ENCODE measurements around the gene ADCY7. TPM values are rescaled to one million over a fixed set of nuclear protein-coding genes. Genes with fewer than 3 reads are reported as not detected.
"Not testable (repeated sequence)": the region's sequence is repeated elsewhere in the genome, so short reads cannot be mapped to it uniquely, and the experiment has no call there.

The ADCY7 gene
- total RNA-seq, 1 experiment from 2014 or later, result 5.9 TPM

DNA sequence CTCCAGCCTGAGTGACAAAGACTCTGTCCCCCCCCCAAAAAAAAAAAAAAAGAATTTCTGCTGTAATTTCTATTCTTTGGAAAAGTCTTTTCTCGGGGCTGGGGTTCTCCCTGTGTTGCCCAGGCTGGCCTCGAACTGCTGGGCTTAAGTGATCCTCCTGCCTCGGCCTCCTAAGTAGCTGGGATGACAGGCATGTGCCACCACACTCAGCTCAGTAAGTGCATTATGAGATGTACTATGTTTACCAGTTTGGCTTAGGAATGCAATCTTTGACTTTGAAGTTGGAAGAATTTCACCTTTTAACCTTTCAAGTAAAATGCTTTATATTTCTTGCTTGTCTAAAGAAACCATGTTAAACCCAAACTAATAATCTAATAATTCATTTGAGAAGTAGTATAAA, 28.0 kb upstream of the ADCY7 start:
- Mint-ChIP-seq H3K27ac (no peak overlapping the region), H3K4me1 (peaks cover 7% of the 10 kb centered on the region), H3K4me3 (no peak overlapping the region), H3K9me3 (peaks cover 4% of the 10 kb centered on the region), H3K27me3 (ENCODE audit: low read depth) (peaks cover 4% of the 10 kb centered on the region), H3K36me3 (no peaks in the 10 kb centered on the region)
- TF ChIP-seq, protein P1, sequence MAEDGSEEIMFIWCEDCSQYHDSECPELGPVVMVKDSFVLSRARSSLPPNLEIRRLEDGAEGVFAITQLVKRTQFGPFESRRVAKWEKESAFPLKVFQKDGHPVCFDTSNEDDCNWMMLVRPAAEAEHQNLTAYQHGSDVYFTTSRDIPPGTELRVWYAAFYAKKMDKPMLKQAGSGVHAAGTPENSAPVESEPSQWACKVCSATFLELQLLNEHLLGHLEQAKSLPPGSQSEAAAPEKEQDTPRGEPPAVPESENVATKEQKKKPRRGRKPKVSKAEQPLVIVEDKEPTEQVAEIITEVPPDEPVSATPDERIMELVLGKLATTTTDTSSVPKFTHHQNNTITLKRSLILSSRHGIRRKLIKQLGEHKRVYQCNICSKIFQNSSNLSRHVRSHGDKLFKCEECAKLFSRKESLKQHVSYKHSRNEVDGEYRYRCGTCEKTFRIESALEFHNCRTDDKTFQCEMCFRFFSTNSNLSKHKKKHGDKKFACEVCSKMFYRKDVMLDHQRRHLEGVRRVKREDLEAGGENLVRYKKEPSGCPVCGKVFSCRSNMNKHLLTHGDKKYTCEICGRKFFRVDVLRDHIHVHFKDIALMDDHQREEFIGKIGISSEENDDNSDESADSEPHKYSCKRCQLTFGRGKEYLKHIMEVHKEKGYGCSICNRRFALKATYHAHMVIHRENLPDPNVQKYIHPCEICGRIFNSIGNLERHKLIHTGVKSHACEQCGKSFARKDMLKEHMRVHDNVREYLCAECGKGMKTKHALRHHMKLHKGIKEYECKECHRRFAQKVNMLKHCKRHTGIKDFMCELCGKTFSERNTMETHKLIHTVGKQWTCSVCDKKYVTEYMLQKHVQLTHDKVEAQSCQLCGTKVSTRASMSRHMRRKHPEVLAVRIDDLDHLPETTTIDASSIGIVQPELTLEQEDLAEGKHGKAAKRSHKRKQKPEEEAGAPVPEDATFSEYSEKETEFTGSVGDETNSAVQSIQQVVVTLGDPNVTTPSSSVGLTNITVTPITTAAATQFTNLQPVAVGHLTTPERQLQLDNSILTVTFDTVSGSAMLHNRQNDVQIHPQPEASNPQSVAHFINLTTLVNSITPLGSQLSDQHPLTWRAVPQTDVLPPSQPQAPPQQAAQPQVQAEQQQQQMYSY (CRISPR knock-in tag; IDR thresholded peaks at IDR 0.05), result no peak
- TF ChIP-seq, protein P2, sequence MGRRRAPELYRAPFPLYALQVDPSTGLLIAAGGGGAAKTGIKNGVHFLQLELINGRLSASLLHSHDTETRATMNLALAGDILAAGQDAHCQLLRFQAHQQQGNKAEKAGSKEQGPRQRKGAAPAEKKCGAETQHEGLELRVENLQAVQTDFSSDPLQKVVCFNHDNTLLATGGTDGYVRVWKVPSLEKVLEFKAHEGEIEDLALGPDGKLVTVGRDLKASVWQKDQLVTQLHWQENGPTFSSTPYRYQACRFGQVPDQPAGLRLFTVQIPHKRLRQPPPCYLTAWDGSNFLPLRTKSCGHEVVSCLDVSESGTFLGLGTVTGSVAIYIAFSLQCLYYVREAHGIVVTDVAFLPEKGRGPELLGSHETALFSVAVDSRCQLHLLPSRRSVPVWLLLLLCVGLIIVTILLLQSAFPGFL (CRISPR knock-in tag; IDR thresholded peaks at IDR 0.05; ENCODE audit: borderline replicate concordance), result no peak
- ATAC-seq (no peak), DNase-seq (ENCODE audit: low spot score) (no peak)
- ChIA-PET CTCF (interaction anchor here (0.8 kb wide), 1 partner anchor 28 kb away, joined by 3 read pairs; no protein-coding TSS in a partner anchor), POLR2A (no interaction called here)

DNA sequence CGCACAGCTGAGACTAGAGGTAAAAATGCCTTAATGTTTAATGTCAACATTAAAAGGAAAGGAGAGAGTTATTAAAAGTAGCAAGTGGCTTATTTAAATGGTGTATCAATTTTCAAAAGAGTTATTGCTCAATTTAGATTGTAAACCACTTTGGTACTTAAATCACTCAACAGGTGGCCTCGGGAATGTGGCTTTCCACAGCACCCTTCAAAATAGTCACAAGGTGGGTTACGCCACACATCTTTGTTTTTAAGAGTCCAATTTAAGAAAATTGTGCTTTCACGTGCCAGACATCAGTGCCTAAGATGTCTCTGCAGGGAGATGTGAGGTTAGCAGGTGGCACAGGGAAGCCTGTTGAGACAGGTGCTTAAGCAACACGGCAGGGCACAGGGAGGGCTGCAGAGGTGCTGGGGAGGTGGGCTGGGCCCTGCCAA, 27.5 kb upstream of the ADCY7 start:
- TF ChIP-seq ZNF396 (CRISPR knock-in tag; IDR thresholded peaks at IDR 0.05; ENCODE audit: borderline replicate concordance) (no peak), FOXP1 (CRISPR knock-in tag; IDR thresholded peaks at IDR 0.05; ENCODE audit: borderline replicate concordance) (no peak), HMGA2 (CRISPR knock-in tag; IDR thresholded peaks at IDR 0.05) (no peak)
- TF ChIP-seq, protein P3, sequence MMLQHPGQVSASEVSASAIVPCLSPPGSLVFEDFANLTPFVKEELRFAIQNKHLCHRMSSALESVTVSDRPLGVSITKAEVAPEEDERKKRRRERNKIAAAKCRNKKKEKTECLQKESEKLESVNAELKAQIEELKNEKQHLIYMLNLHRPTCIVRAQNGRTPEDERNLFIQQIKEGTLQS (CRISPR knock-in tag; conservative IDR thresholded peaks at IDR 0.05), result no peak
- TF ChIP-seq, protein P4, sequence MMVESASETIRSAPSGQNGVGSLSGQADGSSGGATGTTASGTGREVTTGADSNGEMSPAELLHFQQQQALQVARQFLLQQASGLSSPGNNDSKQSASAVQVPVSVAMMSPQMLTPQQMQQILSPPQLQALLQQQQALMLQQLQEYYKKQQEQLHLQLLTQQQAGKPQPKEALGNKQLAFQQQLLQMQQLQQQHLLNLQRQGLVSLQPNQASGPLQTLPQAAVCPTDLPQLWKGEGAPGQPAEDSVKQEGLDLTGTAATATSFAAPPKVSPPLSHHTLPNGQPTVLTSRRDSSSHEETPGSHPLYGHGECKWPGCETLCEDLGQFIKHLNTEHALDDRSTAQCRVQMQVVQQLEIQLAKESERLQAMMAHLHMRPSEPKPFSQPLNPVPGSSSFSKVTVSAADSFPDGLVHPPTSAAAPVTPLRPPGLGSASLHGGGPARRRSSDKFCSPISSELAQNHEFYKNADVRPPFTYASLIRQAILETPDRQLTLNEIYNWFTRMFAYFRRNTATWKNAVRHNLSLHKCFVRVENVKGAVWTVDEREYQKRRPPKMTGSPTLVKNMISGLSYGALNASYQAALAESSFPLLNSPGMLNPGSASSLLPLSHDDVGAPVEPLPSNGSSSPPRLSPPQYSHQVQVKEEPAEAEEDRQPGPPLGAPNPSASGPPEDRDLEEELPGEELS (CRISPR knock-in tag; IDR thresholded peaks at IDR 0.05), result no peak
- TF ChIP-seq, protein P5, sequence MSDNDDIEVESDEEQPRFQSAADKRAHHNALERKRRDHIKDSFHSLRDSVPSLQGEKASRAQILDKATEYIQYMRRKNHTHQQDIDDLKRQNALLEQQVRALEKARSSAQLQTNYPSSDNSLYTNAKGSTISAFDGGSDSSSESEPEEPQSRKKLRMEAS (CRISPR knock-in tag; IDR thresholded peaks at IDR 0.05), result no peak
- Mint-ChIP-seq H3K27me3 (ENCODE audit: low read depth) (peaks cover 6% of the 10 kb centered on the region), H3K27ac (no peak overlapping the region), H3K36me3 (no peaks in the 10 kb centered on the region), H3K4me1 (peaks cover 7% of the 10 kb centered on the region), H3K4me3 (no peak overlapping the region), H3K9me3 (peaks cover 4% of the 10 kb centered on the region)
- DNase-seq (ENCODE audit: low spot score), result no peak
- ChIA-PET CTCF (no interaction called here), POLR2A (no interaction called here)
- no peak for ATAC-seq

DNA sequence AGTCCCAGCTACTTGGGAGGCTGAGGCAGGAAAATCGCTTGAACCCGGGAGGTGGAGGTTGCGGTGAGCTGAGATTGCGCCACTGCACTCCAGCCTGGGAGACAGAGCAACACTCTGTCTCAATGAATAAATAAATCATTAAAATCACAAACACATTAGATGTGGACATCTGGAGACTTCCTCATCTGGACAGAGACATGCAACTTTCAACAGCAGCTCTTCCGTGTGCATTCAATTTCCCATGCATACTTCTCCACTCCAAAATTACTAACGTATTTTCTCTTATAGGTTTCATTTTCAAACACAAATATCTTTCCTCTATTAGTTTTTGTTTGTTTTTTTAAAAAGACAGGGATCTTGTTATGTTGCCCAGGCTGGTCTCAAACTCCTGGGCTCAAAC, 23.3 kb upstream of the ADCY7 start:
- Mint-ChIP-seq H3K27me3 (ENCODE audit: low read depth) (peaks cover 25% of the 10 kb centered on the region), H3K4me1 (peaks cover 22% of the 10 kb centered on the region)
- DNase-seq (ENCODE audit: low spot score); H3K27ac Mint-ChIP-seq; H3K4me3 Mint-ChIP-seq; POLR2A ChIA-PET; H3K9me3 Mint-ChIP-seq; ATAC-seq; H3K36me3 Mint-ChIP-seq: not testable (repeated sequence)
- CTCF ChIA-PET, result interaction anchor here (1.2 to 1.5 kb wide), 2 partner anchors 33 to 112 kb away, joined by 3 to 5 read pairs; no protein-coding TSS in a partner anchor

DNA sequence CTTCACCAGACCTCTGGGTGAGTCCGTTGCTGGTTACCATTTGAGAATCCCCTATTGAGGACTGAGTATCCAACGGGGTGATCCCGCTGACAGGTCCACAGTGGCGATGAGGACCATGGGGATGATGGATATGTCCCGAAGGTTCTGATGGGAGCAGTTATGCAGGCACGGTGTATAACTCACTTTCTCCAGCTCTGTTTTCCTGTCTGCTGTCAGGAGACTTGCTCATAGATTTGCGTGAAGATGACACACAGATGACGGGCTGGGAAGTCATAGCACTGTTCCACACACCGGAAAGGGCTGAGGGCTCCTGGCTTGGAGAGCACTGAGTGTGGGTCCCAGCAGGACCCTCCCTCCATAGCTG, 22.2 kb upstream of the ADCY7 start:
- ChIA-PET CTCF (interaction anchor here (0.6 to 1.6 kb wide), 4 partner anchors 30 to 216 kb away, joined by 3 to 9 read pairs (median 6); no protein-coding TSS in a partner anchor), POLR2A (no interaction called here)
- no peaks in the 10 kb centered on the region for H3K9me3 Mint-ChIP-seq
- TF ChIP-seq ZNF396 (CRISPR knock-in tag; IDR thresholded peaks at IDR 0.05; ENCODE audit: borderline replicate concordance), result no peak
- no peak for TF ChIP-seq ZBTB21 (CRISPR knock-in tag; IDR thresholded peaks at IDR 0.05; ENCODE audit: borderline replicate concordance)
- peak; percentile 56; the same call in 1 of the 2 replicates for TF ChIP-seq ZNF317 (CRISPR knock-in tag; IDR thresholded peaks at IDR 0.05; ENCODE audit: borderline replicate concordance, low read depth)
- TF ChIP-seq NR2C2 (CRISPR knock-in tag; IDR thresholded peaks at IDR 0.05), result no peak
- TF ChIP-seq, protein P6, sequence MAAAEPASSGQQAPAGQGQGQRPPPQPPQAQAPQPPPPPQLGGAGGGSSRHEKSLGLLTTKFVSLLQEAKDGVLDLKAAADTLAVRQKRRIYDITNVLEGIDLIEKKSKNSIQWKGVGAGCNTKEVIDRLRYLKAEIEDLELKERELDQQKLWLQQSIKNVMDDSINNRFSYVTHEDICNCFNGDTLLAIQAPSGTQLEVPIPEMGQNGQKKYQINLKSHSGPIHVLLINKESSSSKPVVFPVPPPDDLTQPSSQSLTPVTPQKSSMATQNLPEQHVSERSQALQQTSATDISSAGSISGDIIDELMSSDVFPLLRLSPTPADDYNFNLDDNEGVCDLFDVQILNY (CRISPR knock-in tag; IDR thresholded peaks at IDR 0.05), result no peak
- TF ChIP-seq, protein P7, sequence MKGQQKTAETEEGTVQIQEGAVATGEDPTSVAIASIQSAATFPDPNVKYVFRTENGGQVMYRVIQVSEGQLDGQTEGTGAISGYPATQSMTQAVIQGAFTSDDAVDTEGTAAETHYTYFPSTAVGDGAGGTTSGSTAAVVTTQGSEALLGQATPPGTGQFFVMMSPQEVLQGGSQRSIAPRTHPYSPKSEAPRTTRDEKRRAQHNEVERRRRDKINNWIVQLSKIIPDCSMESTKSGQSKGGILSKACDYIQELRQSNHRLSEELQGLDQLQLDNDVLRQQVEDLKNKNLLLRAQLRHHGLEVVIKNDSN (CRISPR knock-in tag; IDR thresholded peaks at IDR 0.05), result no peak
- TF ChIP-seq CBFB (CRISPR knock-in tag; IDR thresholded peaks at IDR 0.05; ENCODE audit: low read depth), result no peak
- peaks cover 31% of the 10 kb centered on the region for H3K4me1 Mint-ChIP-seq
- DNase-seq (ENCODE audit: low spot score), result no peak
- H3K4me3 Mint-ChIP-seq, result no peak overlapping the region
- no peak overlapping the region for H3K27ac Mint-ChIP-seq
- H3K27me3 Mint-ChIP-seq (ENCODE audit: low read depth), result peaks cover 25% of the 10 kb centered on the region
- ATAC-seq, result no peak
- H3K36me3 Mint-ChIP-seq, result no peaks in the 10 kb centered on the region

All from WTC11 (cell line).